ENCODE data around the gene PAX5. TPM values are rescaled to one million over a fixed set of nuclear protein-coding genes. Genes with fewer than 3 reads are reported as not detected.
A peak's percentile ranks its signal among the peaks of the same experiment; 100 is the strongest.

Gene PAX5
- polyA plus RNA-seq, 2 of the 4 experiments (the other 2 are of a cell fraction): not detected

- CTCF ChIA-PET: interaction anchor here (0.8 to 2.6 kb wide), 8 partner anchors 11 to 73 kb away, joined by 3 to 12 read pairs (median 5); no protein-coding TSS in a partner anchor
Observed at GRCh38 chr9:36923025-36923625, 110.9 kb downstream of the PAX5 start.

GRCh38 chr9:36922548-36922947 lies 111.5 kb downstream of the PAX5 start:
- POLR2A ChIA-PET: no interaction called here
- CTCF ChIA-PET: interaction anchor here (1.0 to 2.6 kb wide), 9 partner anchors 9 to 73 kb away, joined by 3 to 12 read pairs (median 5); no protein-coding TSS in a partner anchor
- Histone ChIP-seq H3K4me2 (peak overlapping the region; percentile 61), H3K4me3 (no peak overlapping the region), H3K4me1 (peaks cover 46% of the 10 kb centered on the region), H3K9me3 (no peaks in the 10 kb centered on the region), H3K27ac (peak overlapping the region; percentile 21 to 66; a peak in 4 of 6 replicates)
- TF ChIP-seq ZC3H11A (IDR thresholded peaks at IDR 0.05): no peak
- no peak for TF ChIP-seq TFCP2L1 (CRISPR knock-in tag; IDR thresholded peaks at IDR 0.05)
- no peak for TF ChIP-seq FOSL2 (IDR thresholded peaks at IDR 0.05)
- TF ChIP-seq FOSL2 (CRISPR knock-in tag; IDR thresholded peaks at IDR 0.05): peak; percentile 52
- TF ChIP-seq FOSB (CRISPR knock-in tag; IDR thresholded peaks at IDR 0.05): no peak
- TF ChIP-seq EHF (CRISPR knock-in tag; IDR thresholded peaks at IDR 0.05): no peak
- TF ChIP-seq BCL3 (IDR thresholded peaks at IDR 0.05): no peak
- TF ChIP-seq PBX3 (IDR thresholded peaks at IDR 0.05): no peak
- 0 out of 2 replicates have a peak, but pooled peaks have one; percentile 46 for TF ChIP-seq MAX (IDR thresholded peaks at IDR 0.05)
- no peak for TF ChIP-seq HOXA7 (CRISPR knock-in tag; IDR thresholded peaks at IDR 0.05)
- DNase-seq (ENCODE audit: low read depth in 1 of 2, low spot score in 1 of 2) (peak; percentile 32 to 63), FAIRE-seq (no peak), ATAC-seq (peak; percentile 75 to 77)
- 30% methylated on average over 3 of the region's 5 CpGs for WGBS (ENCODE audit: missing lambda C conversion rate)

More at GRCh38 chr9:36923025-36923625, 110.9 kb downstream of the PAX5 start:
- Histone ChIP-seq H3K4me1 (peaks cover 46% of the 10 kb centered on the region), H3K27ac (peak overlapping the region; percentile 21 to 66; a peak in 5 of 6 replicates), H3K4me2 (peak overlapping the region; percentile 61), H3K4me3 (no peak overlapping the region), H3K9me3 (no peaks in the 10 kb centered on the region)
- TF ChIP-seq GATA3 (IDR thresholded peaks at IDR 0.05; ENCODE audit: borderline replicate concordance): no peak
- whole genome bisulfite sequencing (ENCODE audit: missing lambda C conversion rate): 72% methylated on average over 7 of the region's 7 CpGs
- POLR2A ChIA-PET: no interaction called here
- FAIRE-seq (no peak), ATAC-seq (no peak), DNase-seq (ENCODE audit: low read depth in 1 of 2, low spot score in 1 of 2) (no peak)

DNA sequence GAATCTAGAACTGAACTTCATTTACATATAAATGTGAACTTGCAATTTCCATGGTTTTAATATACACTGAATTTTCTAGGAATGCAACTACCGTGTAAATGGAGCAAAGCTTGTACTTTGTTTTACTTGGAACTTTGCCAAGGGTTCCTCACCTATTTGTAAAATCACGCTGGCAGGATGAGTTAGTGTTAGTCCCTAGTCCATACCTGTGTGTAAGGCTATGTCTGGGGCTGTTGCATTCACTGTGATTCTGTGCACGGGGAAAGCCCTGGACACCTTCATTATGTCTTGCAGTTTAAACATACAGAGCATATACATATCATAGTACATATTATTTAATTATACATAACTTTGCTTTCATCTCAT lies 119.9 kb downstream of the PAX5 start:
- no peak for DNase-seq (ENCODE audit: low read depth in 1 of 2, low spot score in 1 of 2)
- WGBS (ENCODE audit: missing lambda C conversion rate): 38% methylated on average over 3 of the region's 3 CpGs
- no peak overlapping the region for H3K4me3 ChIP-seq
- TF ChIP-seq KDM5A (IDR thresholded peaks at IDR 0.05) (no peak), CBX8 (IDR thresholded peaks at IDR 0.05) (no peak), ZSCAN20 (CRISPR knock-in tag; IDR thresholded peaks at IDR 0.05) (no peak), RCOR1 (IDR thresholded peaks at IDR 0.05; ENCODE audit: low read depth, low read length) (no peak), GATA3 (IDR thresholded peaks at IDR 0.05; ENCODE audit: borderline replicate concordance) (no peak), RNF2 (IDR thresholded peaks at IDR 0.05; ENCODE audit: borderline replicate concordance, low read depth) (no peak), JUN (IDR thresholded peaks at IDR 0.05) (no peak), JUNB (IDR thresholded peaks at IDR 0.05) (no peak), ZNF302 (CRISPR knock-in tag; IDR thresholded peaks at IDR 0.05) (no peak)
- TF ChIP-seq, protein P1, sequence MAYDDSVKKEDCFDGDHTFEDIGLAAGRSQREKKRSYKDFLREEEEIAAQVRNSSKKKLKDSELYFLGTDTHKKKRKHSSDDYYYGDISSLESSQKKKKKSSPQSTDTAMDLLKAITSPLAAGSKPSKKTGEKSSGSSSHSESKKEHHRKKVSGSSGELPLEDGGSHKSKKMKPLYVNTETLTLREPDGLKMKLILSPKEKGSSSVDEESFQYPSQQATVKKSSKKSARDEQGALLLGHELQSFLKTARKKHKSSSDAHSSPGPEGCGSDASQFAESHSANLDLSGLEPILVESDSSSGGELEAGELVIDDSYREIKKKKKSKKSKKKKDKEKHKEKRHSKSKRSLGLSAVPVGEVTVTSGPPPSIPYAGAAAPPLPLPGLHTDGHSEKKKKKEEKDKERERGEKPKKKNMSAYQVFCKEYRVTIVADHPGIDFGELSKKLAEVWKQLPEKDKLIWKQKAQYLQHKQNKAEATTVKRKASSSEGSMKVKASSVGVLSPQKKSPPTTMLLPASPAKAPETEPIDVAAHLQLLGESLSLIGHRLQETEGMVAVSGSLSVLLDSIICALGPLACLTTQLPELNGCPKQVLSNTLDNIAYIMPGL (CRISPR knock-in tag; IDR thresholded peaks at IDR 0.05; ENCODE audit: borderline replicate concordance): no peak
- TF ChIP-seq, protein P2, sequence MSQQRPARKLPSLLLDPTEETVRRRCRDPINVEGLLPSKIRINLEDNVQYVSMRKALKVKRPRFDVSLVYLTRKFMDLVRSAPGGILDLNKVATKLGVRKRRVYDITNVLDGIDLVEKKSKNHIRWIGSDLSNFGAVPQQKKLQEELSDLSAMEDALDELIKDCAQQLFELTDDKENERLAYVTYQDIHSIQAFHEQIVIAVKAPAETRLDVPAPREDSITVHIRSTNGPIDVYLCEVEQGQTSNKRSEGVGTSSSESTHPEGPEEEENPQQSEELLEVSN (IDR thresholded peaks at IDR 0.05; ENCODE audit: borderline replicate concordance, low read depth): no peak
- POLR2A ChIA-PET: interaction anchor here (0.5 kb wide), 1 partner anchor 139 kb away, joined by 5 read pairs; no protein-coding TSS in a partner anchor
- ATAC-seq: no peak
- CTCF ChIA-PET: interaction anchor here (0.6 to 2.9 kb wide), 11 partner anchors 8 to 401 kb away, joined by 3 to 13 read pairs (median 3); no protein-coding TSS in a partner anchor
- no peaks in the 10 kb centered on the region for H3K4me1 ChIP-seq
- no peak overlapping the region for H3K27ac ChIP-seq
- no peak overlapping the region for H3K4me2 ChIP-seq
- FAIRE-seq: no peak
- 0 out of 3 replicates have a peak, but pooled peaks cover 5% of the 10 kb centered on the region for H3K9me3 ChIP-seq

Measured in A549 (cell line).